Measurements from ENCODE around the gene TP53TG5.

DNA sequence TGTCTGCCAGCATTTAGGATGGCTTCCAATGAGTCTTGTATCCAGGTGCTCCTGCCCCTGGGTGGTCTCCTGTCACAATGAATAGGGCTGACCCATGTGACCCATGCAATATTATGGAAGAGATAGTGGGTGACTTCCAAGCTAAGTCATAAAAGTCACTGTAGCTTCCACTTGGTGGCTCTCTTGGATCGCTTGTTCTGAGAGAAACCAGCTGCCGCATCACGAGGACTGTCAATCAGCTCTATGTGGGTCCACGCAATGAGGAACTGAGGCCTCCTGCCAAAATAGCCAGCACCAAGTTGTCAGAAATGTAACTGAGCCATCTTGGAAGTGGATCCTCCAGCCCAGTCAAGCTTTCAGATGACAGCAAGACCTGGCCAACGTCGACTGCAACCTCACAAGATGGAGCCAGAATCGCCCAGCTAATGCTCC lies 55.2 kb downstream of the TP53TG5 start:
- no peak for TF ChIP-seq ZNF391 (tag by site-specific recombination; IDR thresholded peaks at IDR 0.05; ENCODE audit: borderline replicate concordance, low read depth)
- TF ChIP-seq, protein P1, sequence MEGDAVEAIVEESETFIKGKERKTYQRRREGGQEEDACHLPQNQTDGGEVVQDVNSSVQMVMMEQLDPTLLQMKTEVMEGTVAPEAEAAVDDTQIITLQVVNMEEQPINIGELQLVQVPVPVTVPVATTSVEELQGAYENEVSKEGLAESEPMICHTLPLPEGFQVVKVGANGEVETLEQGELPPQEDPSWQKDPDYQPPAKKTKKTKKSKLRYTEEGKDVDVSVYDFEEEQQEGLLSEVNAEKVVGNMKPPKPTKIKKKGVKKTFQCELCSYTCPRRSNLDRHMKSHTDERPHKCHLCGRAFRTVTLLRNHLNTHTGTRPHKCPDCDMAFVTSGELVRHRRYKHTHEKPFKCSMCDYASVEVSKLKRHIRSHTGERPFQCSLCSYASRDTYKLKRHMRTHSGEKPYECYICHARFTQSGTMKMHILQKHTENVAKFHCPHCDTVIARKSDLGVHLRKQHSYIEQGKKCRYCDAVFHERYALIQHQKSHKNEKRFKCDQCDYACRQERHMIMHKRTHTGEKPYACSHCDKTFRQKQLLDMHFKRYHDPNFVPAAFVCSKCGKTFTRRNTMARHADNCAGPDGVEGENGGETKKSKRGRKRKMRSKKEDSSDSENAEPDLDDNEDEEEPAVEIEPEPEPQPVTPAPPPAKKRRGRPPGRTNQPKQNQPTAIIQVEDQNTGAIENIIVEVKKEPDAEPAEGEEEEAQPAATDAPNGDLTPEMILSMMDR (tag by site-specific recombination; IDR thresholded peaks at IDR 0.05): peak; percentile 35; the same call in 1 of the 2 replicates
- no peak for TF ChIP-seq YY2 (tag by site-specific recombination; IDR thresholded peaks at IDR 0.05)
- no peak for TF ChIP-seq SETDB1 (IDR thresholded peaks at IDR 0.05; ENCODE audit: insufficient read length, low read length)
- no peak for TF ChIP-seq ZNF747 (tag by site-specific recombination; IDR thresholded peaks at IDR 0.05)
- no peak for TF ChIP-seq ZNF707 (tag by site-specific recombination; IDR thresholded peaks at IDR 0.05)
- TF ChIP-seq, protein P2, sequence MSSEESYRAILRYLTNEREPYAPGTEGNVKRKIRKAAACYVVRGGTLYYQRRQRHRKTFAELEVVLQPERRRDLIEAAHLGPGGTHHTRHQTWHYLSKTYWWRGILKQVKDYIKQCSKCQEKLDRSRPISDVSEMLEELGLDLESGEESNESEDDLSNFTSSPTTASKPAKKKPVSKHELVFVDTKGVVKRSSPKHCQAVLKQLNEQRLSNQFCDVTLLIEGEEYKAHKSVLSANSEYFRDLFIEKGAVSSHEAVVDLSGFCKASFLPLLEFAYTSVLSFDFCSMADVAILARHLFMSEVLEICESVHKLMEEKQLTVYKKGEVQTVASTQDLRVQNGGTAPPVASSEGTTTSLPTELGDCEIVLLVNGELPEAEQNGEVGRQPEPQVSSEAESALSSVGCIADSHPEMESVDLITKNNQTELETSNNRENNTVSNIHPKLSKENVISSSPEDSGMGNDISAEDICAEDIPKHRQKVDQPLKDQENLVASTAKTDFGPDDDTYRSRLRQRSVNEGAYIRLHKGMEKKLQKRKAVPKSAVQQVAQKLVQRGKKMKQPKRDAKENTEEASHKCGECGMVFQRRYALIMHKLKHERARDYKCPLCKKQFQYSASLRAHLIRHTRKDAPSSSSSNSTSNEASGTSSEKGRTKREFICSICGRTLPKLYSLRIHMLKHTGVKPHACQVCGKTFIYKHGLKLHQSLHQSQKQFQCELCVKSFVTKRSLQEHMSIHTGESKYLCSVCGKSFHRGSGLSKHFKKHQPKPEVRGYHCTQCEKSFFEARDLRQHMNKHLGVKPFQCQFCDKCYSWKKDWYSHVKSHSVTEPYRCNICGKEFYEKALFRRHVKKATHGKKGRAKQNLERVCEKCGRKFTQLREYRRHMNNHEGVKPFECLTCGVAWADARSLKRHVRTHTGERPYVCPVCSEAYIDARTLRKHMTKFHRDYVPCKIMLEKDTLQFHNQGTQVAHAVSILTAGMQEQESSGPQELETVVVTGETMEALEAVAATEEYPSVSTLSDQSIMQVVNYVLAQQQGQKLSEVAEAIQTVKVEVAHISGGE (tag by site-specific recombination; conservative IDR thresholded peaks at IDR 0.05; ENCODE audit: low read depth): no peak
- TF ChIP-seq, protein P3, sequence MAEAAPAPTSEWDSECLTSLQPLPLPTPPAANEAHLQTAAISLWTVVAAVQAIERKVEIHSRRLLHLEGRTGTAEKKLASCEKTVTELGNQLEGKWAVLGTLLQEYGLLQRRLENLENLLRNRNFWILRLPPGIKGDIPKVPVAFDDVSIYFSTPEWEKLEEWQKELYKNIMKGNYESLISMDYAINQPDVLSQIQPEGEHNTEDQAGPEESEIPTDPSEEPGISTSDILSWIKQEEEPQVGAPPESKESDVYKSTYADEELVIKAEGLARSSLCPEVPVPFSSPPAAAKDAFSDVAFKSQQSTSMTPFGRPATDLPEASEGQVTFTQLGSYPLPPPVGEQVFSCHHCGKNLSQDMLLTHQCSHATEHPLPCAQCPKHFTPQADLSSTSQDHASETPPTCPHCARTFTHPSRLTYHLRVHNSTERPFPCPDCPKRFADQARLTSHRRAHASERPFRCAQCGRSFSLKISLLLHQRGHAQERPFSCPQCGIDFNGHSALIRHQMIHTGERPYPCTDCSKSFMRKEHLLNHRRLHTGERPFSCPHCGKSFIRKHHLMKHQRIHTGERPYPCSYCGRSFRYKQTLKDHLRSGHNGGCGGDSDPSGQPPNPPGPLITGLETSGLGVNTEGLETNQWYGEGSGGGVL (tag by site-specific recombination; IDR thresholded peaks at IDR 0.05): no peak
- TF ChIP-seq, protein P4, sequence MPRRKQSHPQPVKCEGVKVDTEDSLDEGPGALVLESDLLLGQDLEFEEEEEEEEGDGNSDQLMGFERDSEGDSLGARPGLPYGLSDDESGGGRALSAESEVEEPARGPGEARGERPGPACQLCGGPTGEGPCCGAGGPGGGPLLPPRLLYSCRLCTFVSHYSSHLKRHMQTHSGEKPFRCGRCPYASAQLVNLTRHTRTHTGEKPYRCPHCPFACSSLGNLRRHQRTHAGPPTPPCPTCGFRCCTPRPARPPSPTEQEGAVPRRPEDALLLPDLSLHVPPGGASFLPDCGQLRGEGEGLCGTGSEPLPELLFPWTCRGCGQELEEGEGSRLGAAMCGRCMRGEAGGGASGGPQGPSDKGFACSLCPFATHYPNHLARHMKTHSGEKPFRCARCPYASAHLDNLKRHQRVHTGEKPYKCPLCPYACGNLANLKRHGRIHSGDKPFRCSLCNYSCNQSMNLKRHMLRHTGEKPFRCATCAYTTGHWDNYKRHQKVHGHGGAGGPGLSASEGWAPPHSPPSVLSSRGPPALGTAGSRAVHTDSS (tag by site-specific recombination; IDR thresholded peaks at IDR 0.05): no peak
- no peak for TF ChIP-seq HOXA7 (CRISPR knock-in tag; IDR thresholded peaks at IDR 0.05; ENCODE audit: borderline replicate concordance)
- TF ChIP-seq ZEB2 (tag by site-specific recombination; IDR thresholded peaks at IDR 0.05): no peak
- no peak for TF ChIP-seq ZNF157 (tag by site-specific recombination; IDR thresholded peaks at IDR 0.05)
- no peak for TF ChIP-seq ZNF626 (tag by site-specific recombination; IDR thresholded peaks at IDR 0.05)

Measured in HEK293 (cell line).